GM12865 (cell line): ENCODE data around the gene SPATA7.

Experiments used
- DNase-seq: peaks from one replicate; pipeline ENCODE4 v3.0.0; 2010; ENCODE audit warnings: low read depth
- H3K4me3 ChIP-seq: 2 replicates; pipeline ENCODE4 v1.5.1; 2011; ENCODE audit warnings: mild to moderate bottlenecking, low read depth, low read length, control low read depth
- TF ChIP-seq, protein P1 (sequence below): IDR thresholded peaks from 2 replicates; pipeline ENCODE4 v1.5.1; 2011; ENCODE audit warnings: low read length, control low read depth, low read depth, inconsistent platforms; ENCODE audit not compliant: insufficient read depth; ENCODE audit errors: missing control alignments

The SPATA7 gene, protein sequence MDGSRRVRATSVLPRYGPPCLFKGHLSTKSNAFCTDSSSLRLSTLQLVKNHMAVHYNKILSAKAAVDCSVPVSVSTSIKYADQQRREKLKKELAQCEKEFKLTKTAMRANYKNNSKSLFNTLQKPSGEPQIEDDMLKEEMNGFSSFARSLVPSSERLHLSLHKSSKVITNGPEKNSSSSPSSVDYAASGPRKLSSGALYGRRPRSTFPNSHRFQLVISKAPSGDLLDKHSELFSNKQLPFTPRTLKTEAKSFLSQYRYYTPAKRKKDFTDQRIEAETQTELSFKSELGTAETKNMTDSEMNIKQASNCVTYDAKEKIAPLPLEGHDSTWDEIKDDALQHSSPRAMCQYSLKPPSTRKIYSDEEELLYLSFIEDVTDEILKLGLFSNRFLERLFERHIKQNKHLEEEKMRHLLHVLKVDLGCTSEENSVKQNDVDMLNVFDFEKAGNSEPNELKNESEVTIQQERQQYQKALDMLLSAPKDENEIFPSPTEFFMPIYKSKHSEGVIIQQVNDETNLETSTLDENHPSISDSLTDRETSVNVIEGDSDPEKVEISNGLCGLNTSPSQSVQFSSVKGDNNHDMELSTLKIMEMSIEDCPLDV

DNA sequence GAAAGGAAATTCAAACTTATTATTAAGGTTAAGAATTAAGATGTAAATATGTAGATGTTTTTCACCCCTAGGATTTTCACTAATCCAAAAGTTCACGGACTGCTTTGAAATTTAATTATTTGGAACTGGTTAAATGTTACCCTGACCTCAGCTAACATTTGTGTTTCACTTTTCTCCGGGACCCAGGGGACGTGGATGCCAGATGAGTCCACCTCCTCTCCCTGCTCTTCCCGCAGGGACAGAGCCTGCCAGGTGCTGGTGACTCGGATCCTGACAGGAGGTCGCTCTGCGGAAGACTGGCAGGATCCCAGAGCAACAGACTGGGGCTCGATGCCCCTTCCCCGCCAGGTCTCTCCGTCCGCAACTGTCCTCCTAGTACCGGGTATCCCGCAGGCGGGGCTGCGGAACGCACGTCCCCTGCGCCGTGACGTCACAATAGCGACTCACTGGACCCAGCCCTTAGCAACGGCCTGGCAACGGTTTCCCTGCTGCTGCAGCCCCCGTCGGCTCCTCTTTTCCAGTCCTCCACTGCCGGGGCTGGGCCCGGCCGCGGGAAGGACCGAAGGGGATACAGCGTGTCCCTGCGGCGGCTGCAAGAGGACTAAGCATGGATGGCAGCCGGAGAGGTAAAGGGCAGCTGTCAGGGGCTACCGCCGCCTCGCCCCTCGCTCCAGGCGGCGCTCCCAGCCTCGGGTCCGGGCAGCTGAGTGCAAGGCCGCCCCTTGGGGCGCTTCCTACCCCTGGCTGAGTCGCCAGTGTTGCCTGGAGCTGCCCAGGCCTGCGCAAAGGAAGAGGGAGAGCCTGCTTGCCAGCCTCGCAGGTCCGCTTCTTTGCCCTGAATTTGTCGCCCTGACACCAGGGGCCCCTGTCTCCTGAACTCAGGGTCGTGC is at the start of gene SPATA7:
Gene SPATA7, plus strand, starts transcription at position 446 of the 890 bp plus-strand sequence. Its CDS starts 162 bp downstream, at position 608.
- H3K4me3 ChIP-seq: peak within 1 kb of the TSS; percentile 97
- TF ChIP-seq, protein P1, sequence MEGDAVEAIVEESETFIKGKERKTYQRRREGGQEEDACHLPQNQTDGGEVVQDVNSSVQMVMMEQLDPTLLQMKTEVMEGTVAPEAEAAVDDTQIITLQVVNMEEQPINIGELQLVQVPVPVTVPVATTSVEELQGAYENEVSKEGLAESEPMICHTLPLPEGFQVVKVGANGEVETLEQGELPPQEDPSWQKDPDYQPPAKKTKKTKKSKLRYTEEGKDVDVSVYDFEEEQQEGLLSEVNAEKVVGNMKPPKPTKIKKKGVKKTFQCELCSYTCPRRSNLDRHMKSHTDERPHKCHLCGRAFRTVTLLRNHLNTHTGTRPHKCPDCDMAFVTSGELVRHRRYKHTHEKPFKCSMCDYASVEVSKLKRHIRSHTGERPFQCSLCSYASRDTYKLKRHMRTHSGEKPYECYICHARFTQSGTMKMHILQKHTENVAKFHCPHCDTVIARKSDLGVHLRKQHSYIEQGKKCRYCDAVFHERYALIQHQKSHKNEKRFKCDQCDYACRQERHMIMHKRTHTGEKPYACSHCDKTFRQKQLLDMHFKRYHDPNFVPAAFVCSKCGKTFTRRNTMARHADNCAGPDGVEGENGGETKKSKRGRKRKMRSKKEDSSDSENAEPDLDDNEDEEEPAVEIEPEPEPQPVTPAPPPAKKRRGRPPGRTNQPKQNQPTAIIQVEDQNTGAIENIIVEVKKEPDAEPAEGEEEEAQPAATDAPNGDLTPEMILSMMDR: no peak
- peak; percentile 87 for DNase-seq

DNA sequence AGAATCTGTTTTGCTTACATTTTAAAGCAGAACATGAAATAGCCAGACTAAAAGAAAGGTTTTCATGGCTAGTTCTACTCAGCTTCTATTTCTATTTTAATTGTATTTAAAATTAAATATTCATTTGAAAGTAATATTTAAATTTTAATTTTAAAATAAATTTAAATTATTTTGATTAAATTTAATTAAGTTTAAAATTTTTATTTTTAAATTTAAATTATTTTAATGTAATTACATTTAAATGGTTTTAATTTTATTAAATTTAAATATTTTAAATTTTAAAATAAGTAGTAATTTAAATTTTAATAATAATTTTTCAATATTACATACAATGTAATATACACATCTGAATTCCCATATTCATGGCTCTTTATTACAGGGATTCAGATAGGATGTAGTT is 45.1 kb upstream of the SPATA7 start:
- no peak overlapping the region for H3K4me3 ChIP-seq
- TF ChIP-seq, protein P1: no peak
- no peak for DNase-seq

DNA sequence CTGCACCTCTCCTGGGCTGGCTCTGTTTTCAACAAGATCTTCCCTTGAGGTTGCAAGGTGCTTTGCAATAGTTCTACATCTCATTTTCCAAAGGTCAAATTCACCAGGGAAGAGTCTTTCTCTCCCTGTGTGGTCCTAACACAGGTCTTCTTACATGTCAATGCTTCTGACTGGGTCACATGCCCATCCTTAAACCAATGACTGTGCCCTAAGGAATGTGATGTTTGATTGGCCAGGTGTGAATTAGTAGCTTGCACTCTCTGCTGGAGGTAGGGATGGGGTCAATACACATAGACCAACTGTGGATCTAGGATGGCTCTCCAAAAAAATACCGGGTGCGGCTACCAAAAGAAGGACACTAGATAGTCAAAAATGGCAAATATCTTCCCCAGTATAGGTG is 42.5 kb upstream of the SPATA7 start:
- TF ChIP-seq, protein P1: no peak
- no peak for DNase-seq
- no peak overlapping the region for H3K4me3 ChIP-seq

DNA sequence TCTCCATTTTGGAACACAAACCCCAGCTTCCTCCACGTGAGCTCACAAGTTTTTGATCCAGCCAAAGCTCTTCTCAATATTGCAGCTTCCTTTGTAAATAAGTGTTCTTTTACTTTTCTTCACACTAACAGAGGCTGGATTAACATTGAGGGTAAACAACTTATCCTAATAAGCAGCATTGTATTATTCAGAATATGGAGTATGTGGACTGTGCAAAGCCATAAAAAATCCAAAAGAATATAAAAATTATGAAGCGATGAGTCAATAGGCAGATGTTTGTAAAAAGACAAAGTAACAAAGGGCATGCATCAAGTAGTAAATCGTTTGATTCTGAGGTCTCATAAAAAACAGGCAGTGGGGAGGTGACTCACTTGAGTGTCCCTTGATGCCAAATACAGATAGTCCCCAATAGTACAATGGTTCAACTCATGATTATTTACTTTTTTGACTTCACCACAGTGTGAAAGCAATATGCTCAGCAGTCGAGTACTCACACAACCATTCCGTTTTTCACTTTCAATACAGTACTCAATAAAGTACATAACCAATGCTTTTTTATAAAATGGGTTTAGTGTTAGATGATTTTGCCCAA is 39.3 kb upstream of the SPATA7 start:
- TF ChIP-seq, protein P1: no peak
- H3K4me3 ChIP-seq: no peak overlapping the region
- no peak for DNase-seq

DNA sequence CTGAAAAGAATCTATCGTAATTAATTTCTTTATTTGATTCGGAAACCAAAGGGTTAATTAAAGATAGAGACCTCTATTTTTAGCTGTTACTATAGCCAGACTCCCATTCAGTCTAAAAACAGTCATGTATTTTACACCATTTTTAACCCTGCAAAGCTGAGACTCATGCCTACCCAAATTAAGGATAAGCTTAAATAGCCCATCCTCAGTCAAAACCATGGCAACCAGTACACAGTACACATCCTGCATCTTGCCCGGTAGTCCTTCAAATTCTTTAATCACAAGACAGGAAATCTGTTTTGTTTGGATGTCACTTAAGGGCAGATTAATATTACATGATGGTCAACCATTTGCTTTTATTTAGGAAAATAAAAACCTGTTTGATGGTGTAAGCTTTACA is 36.9 kb upstream of the SPATA7 start:
- DNase-seq: no peak
- H3K4me3 ChIP-seq: no peak overlapping the region
- TF ChIP-seq, protein P1: no peak

DNA sequence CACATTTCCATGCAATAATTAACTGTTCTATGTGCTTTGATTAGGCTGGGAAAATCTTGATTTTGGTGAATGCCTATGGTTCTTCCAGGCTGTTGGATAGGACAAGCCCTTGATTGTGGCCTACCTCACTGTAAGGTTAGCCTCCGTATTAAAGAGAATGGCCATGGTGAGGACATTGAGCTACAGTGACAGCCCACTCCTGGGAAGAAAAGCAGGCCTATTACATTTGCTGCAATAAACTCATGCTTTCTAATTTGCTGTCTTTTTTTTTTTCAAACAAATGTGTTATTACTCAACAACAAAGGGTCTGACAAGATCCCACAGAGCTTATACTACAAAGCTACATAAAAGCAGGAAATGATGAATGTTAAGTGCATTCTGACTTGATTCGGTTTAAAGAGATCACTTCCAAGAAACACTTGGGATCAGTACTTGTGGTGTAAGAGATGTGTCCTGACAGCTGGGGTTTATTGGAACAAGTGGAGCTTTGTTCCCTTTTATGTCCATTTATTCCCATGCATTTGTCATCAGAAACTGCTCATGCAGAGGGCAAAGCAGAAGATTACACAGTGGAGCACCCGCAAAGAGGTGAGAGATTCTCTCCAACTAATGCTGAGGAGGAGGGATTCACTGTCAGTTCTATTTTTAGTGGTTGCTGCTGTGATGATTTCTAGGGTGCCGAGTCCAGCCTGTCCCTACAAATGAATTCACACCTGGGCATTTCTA is 33.3 kb upstream of the SPATA7 start:
- DNase-seq: no peak
- no peak overlapping the region for H3K4me3 ChIP-seq
- TF ChIP-seq, protein P1: no peak
